HG02943 (cell line): ENCODE data around the gene SDHAF1.
A peak's percentile ranks its signal among the peaks of the same experiment; 100 is the strongest.
"Not testable (repeated sequence)": the region's sequence is repeated elsewhere in the genome, so short reads cannot be mapped to it uniquely, and the experiment has no call there.

Source experiments
- ATAC-seq: cut with Tn5 transposase; IDR thresholded peaks from one replicate; pipeline ENCODE4 v1.9.1; 2021; ENCODE audit warnings: mild to moderate bottlenecking, low read depth, moderate library complexity; ENCODE audit not compliant: unreplicated experiment

SDHAF1 gene

DNA sequence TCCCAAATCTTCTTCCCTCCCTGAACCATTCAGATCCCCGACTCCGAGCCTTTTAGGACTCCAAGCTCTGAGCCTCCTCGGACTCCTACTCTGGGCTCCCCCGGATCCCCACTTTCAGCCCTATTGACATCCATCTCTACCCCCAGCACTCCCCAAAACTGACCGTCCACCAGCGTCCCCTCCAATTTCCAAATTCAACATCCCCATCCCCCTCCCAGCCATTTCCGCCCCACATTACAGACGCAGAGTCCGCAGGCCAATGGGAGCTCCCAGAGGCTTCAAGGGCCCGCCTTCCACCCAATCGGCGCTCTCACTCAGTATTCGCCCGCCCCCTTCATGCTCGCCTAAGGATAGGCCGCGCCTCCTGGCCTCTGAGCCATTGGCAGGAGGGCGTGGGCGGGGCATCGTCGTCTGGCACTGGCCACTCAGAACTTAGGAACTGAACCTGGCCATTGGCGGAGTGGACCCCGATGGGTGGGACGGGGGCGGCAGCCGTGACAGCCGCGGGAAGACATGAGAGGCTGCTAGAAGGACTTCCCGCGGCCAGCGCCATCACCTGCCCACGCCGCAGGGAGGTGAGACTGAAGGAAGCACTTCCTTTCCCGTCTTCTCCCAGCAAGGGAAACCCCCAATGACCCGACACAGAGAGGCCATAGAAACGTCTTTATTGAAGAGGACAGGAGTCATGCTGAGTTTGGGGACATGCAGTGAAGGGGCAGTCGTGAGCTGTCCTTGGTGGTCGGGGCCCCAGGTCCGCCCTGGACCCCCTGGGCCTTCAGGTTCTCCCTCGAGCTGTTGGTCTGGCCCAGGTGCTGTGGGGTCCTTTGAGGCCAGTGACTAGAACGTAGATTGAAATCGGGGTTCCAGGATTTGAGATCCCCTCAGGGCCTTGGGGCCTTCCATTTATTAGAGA, 19.3 kb downstream of the SDHAF1 start, which contains the start of gene ALKBH6:
Gene ALKBH6 (minus strand): TSS at position 202 of the 913 bp plus-strand sequence. CDS start 816 bp downstream, outside the sequence.
- peak; percentile 93 for ATAC-seq

DNA sequence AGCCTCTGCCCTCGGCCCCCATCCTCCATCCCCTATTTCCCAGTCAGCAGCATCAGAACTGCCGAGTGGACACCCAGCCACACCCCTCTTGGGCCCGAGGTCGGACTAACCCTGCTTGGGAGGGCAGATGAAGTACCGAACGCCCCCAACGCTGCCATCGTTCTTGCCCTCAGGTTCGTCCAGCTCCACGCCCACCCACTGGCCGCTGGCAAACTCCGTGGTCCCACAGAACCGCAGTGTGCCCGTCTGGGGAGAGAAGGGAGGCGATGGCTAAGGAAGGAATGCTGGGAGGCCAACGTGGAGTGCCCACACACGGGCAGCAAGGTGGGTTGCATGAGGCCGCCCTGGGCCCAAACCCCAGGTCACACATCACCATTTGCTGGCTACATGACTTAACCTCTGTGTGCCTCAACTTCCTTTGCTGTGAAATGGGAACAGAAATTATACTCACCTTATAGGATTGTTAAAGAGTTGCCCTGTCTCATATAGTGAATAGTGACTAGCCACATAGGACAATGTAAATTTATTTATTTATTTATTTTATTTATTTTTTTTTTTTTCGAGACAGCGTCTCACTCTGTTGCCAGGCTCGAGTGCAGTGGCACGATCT, 24.2 kb downstream of the SDHAF1 start:
- no peak for ATAC-seq

GRCh38 chr19:36023432-36023831, 28.4 kb downstream of the SDHAF1 start:
- no peak for ATAC-seq

DNA sequence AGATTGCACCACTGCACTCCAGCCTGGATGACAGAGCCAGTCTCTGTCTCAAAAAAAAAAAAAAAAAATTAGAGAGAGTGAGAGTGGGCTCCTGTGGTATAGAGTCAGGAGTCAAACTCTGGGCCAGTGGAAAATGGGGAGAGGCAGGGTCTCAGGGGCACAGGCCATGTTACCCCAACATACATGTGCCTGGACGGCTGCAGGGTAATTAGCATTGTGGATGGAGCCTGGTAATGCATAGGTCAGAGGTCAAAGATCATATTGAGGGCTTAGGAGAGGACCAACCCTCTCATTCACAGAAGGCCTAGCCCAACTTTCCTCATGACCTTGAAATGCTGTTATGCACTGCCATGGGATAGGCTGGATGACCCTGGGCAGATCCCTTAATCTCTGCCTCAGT, 30.6 kb downstream of the SDHAF1 start:
- no peak for ATAC-seq

- ATAC-seq: no peak
Measured at GRCh38 chr19:36026091-36026876, 31.3 kb downstream of the SDHAF1 start.

- ATAC-seq: no peak
Measured at GRCh38 chr19:36027696-36028095, 32.7 kb downstream of the SDHAF1 start.

GRCh38 chr19:36028313-36029041, 33.5 kb downstream of the SDHAF1 start:
- ATAC-seq: no peak

DNA sequence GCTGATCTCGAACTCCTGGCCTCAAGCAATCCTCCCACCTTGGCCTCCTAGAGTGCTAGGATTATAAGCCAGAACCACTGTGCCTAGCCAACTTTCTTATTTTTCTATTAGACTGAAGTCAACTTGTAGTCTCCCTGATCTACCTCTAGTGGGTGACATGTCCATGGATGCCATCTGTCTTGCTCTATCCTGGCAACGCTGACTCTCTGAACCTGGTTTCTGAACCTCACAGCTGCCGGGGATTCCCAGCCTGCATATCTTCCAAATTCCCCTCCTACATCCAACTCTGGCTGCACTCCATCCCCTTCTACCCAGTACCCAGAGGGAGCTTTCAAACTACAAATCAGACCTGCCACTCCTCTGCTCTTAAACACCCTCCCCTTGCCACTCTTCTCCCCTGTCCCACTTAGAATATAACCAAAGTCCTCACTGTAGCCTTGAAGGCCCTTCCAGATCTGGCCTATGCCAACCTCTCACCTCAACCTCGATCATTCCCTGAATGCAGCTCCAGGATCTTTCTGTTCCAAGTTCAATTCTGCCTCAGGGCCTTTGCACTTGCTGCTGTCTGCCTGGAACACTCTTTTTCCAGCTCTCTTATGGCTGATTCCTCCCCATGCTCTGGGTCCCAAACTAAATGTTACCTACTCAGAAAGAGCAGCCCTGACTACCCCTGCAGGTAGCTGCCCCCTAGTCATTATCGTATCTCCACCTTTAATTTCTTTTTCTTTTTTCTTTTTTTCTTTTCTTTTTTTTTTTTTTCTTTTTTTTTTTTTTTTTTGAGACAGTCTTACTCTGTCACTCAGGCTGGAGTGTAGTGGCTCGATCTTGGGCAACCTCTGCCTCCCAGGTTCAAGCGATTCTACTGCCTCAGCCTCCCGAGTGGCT, 35.5 kb downstream of the SDHAF1 start:
- ATAC-seq: no peak

DNA sequence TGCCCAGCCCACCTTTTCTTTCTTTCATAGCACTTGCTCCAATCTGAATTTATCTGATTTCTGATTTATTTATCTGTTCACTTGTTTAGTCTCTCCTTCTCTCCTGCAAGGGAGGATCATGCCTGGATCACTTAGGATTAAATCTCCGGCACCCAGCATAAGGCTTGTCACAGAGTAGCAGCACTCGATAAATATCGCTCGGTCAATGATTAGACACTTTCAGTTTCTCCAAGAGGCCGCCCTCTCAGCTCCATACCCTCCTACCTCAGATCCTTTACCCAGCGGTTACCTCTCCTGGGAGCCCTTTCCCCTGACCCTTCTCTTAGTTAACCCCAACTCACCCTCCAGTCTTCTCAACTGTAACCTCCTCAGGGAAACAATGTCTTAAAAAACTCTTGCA, 36.3 kb downstream of the SDHAF1 start:
- no peak for ATAC-seq

GRCh38 chr19:36032251-36033104, 37.5 kb downstream of the SDHAF1 start, which contains the start of gene CLIP3:
TSS of gene CLIP3 (minus strand) at chr19:36032873. CDS start at chr19:36032357, 516 bp downstream.
- ATAC-seq: no peak

DNA sequence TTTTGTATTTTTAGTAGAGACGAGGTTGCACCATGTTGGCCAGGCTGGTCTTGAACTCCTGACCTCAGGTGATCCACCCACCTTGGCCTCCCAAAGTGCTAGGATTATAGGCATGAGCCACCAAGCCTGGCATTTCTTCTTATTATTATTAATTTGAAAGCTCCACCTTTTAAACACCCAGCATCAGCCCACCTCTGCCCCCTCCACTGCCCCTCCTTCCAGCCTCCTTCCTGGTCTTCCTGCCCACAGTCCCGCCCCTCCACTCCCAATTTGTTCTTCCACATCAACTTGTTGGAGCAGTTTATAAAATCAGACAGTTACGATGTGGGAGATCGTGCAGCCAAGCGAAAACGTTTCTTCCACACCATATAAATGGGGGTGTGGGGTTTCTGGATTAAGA, 45.5 kb downstream of the SDHAF1 start:
- ATAC-seq: no peak

- not testable (repeated sequence) for ATAC-seq
Measured at GRCh38 chr19:36041092-36041491, 46.1 kb downstream of the SDHAF1 start.

DNA sequence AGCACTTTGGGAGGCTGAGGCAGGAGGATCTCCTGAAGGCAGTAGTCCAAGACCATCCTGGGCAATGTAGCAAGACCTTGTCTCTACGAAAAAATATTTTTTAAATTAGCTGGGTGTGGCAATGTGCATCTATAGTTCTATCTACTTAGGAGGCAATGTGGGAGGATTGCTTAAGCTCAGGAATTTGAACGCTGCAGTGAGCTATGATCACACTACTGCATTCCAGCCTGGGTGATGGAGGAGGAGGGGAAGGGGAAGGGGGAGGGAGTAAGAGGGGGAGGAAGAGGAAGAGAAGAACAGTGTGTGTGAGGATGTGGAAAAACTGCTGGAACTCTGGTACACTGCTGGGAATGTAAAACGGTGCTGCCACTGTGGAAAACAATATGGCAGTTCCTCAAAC, 46.8 kb downstream of the SDHAF1 start:
- ATAC-seq: no peak

DNA sequence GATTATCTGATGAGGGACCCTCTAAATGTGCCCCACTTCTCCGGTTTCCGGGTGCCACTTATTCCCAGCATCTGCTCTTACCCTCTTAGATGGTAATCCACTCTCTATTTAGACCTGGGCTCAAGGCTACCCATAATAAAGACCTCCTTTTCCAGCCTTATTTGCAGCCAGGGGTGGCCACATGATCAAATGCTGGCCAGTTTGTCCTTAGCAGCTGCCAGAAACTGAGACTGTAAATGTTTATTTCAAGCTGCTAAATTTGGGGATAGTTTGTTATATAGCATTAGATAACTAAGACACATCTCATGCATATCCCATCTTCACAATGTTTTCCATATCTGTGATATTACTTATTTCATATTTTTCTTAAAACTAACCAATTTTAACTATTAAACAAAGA, 49.0 kb downstream of the SDHAF1 start:
- no peak for ATAC-seq
